HFF-Myc (cell line): Measurements from ENCODE around the gene SDK2.

Experiments used
- DNase-seq: peaks from one replicate; pipeline ENCODE4 v3.0.0-alpha.2; 2011; ENCODE audit warnings: low read depth; ENCODE audit errors: extremely low read depth
- H3K4me3 ChIP-seq: replicated peaks from 2 replicates; pipeline ENCODE4 v1.5.1; 2011; ENCODE audit warnings: low read depth, mild to moderate bottlenecking, control low read depth, low read length
- TF ChIP-seq, protein P1 (sequence below): IDR thresholded peaks from 2 replicates; pipeline ENCODE4 v1.5.1; 2012; ENCODE audit warnings: mild to moderate bottlenecking, low read depth, low read length, control low read depth; ENCODE audit errors: missing control alignments

The SDK2 gene

DNA sequence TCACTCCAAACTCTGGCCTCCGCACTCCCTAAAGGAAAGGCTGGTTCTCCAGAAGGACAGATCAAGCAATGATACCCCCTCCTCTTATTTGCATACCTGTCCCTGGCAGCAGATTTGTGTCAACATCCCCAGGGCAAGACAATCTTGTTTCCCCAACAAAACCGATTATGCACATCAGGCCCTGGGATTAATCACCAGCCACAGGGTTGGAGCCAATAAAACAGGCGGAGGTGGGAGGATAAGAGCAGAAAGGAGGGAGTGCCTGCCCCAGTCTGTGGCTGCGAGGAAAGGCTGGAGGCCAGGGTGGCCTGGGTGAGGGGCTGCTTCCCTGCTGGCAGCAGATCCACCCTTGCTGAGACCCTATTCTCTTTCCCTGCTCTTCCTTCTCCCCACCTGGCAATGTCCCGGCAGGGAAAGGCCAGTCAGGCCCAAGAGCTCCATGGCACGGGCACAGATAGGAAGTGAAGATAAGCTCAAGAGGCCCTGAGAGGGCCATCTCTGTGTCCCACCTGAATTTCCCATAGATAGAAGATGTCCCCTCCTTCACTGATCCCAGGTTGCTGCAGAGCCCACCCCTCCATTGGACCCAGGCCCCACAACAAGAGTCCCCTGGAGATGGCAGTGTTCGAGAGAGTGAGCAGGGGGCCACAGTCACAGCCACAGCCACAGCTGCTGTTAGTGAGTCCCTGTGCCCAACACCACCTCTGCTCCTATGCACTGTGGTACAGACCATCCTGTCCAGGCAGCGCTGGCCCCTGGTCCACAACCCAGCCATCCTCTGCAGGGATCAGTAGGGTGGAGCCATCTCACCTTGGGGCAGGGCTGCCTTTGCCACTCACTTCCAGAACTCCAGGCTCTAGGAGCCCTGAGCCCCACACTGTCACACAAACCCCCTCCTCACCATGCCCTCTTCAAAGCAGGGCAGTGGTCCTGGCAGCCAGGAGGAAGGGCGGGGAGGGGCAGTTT lies 137.5 kb downstream of the SDK2 start:
- H3K4me3 ChIP-seq = no peak overlapping the region
- no peak for DNase-seq
- TF ChIP-seq, protein P1, sequence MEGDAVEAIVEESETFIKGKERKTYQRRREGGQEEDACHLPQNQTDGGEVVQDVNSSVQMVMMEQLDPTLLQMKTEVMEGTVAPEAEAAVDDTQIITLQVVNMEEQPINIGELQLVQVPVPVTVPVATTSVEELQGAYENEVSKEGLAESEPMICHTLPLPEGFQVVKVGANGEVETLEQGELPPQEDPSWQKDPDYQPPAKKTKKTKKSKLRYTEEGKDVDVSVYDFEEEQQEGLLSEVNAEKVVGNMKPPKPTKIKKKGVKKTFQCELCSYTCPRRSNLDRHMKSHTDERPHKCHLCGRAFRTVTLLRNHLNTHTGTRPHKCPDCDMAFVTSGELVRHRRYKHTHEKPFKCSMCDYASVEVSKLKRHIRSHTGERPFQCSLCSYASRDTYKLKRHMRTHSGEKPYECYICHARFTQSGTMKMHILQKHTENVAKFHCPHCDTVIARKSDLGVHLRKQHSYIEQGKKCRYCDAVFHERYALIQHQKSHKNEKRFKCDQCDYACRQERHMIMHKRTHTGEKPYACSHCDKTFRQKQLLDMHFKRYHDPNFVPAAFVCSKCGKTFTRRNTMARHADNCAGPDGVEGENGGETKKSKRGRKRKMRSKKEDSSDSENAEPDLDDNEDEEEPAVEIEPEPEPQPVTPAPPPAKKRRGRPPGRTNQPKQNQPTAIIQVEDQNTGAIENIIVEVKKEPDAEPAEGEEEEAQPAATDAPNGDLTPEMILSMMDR = no peak

DNA sequence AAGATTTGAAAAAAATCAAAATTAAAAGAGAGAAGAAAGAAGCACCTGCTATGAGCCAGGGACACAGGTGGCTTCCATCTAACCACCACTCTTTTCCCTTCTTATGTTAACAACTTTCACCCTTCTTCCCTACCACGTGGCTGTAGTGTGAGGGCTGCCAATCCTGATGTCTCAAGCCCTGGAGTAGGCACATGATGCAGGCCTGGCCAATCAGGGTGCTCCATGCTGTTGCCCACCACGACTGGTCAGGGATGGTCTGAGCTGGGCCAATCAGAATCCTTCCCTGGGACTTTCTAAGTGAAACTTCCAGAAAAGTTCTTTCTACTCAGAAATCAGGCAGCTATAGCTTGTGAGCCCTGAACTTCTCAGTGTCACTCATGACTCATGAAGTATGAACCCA lies 140.7 kb downstream of the SDK2 start:
- TF ChIP-seq, protein P1 = no peak
- DNase-seq = no peak
- H3K4me3 ChIP-seq = no peak overlapping the region

DNA sequence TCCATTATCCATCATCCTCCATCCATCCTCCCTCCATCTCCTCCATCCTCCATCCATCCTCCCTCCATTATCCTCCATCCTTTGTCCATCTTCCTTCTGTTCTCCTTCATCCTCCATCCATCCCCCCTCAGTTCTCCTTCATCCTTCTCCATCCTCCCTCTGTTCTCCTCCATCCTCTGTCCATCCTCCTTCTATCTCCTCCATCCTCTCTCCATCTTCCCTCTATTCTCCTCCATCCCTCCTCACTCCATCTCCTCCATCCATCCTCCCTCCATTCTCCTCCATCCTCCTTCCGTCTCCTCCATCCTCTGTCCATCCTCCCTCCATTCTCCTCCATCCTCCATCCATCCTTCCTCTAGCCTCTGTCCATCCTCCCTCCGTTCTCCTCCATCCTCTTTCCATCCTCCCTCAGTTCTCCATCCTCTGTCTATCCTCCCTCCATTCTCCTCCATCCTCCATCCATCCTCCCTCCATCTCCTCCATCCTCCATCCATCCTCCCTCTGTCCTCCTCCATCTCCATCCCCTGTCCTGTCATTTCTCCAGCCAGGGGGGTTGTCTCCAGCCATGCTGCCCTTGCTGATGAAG lies 143.7 kb downstream of the SDK2 start:
- DNase-seq = no peak

DNA sequence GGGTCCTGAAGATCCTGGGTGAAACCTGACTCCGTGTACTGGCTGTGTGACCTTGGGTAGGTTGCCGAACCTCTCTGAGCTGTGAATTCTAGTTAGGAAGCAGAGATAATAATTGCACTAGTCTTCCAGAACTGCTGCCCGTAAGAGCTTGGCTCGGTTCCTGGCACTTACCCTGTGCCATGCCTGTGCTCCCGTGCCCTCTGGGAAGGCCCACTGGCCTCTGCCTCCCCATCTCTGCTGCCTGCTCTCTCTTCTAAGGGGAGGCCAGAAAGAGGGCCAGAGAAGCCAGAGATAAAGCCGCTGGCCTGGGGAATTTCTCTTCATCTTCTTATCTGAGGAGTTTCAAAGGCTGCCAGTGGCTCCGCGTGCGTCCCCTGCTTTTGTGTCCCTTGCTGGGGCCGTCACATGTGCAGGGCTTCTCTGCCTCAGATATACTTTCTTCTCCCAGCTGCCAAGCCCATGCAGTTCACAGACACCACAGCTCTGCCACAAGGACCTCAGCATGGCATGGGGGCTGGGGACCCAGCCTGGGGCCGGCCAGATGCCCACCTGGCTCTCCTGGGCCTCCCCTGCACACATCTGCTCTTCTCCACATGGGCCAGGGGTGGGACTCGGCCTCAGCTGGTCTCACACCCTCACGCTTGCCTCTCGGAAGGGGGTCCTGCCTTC lies 145.2 kb downstream of the SDK2 start:
- no peak overlapping the region for H3K4me3 ChIP-seq
- DNase-seq = no peak
- TF ChIP-seq, protein P1 = no peak

More for the DNA sequence above, 143.7 kb downstream of the SDK2 start:
- TF ChIP-seq, protein P1 = no peak
- no peak overlapping the region for H3K4me3 ChIP-seq

DNA sequence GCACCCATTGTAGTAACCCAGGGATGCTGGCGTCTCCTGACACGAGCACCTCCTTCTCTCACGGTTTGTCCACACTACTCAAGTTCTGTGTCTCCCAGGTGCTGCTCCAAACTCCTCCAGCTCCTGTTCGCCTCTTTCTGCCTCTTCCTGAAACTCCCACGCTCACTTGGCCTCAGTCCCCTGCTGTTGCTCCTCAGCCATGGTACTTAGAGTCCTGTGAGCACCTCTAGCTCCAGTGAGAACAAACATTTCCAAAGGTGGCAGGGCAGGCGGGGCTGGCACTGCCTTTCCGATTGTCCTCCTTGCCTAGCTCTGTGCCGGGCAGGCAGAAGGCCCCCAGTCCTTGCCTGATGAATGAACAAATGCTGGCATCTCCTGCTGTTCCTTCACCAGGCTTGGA lies 146.1 kb downstream of the SDK2 start:
- TF ChIP-seq, protein P1 = no peak
- H3K4me3 ChIP-seq = no peak overlapping the region
- DNase-seq = no peak

DNA sequence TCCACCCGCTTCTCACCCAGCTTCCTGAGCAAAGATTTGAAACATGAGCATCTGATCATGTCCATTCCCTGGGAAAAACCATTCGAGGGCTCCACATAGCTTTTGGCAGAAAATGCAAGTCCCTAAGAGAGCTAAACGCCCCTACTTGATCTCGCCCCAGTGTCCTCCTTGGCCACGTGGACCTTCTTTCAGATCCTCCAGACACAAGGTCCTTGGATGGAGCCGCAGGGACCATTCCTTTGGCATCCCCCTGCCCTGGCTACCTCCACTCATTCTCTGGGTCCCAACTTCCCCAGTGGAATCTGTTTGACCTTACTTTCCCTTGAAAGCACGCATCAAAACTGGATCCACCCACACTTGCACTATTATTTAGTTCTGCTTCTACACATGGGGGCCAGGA lies 146.5 kb downstream of the SDK2 start:
- no peak for DNase-seq
- H3K4me3 ChIP-seq = no peak overlapping the region
- TF ChIP-seq, protein P1 = no peak
